Left lobe of liver (tissue), 2 donors: Measurements from ENCODE around the gene CCDC102A. TPM values are rescaled to one million over a fixed set of nuclear protein-coding genes. Genes with fewer than 3 reads are reported as not detected.
A peak's percentile ranks its signal among the peaks of the same experiment; 100 is the strongest.
"Not testable (repeated sequence)": the region's sequence is repeated elsewhere in the genome, so short reads cannot be mapped to it uniquely, and the experiment has no call there.

ENCODE experiments used
- ATAC-seq: fragments of 200-7000 bp; cut with Tn5 transposase; one replicate; pipeline ENCODE4 v1.9.1; 2020; ENCODE audit warnings: mild to moderate bottlenecking, moderate library complexity
- DNase-seq: peaks from one replicate; pipeline ENCODE4 v3.0.0-alpha.2; 2020; ENCODE audit warnings: low spot score
- total RNA-seq: library from RNA; stranded (reverse); gene quantifications from one replicate; pipeline ENCODE4 v1.2.1, GENCODE V29; 2021
- donor health status: DM: no; HTN: no; CAD: no; lungs with moderate emphysema.
- donor health status: DM: no; HTN: yes; CAD: no.

CCDC102A gene
- total RNA-seq, 1 donor from 2014 or later: 0.83 TPM

GRCh38 chr16:57566436-57566835 is 30.1 kb upstream of the CCDC102A start:
- ATAC-seq (no peak), DNase-seq (no peak)

- ATAC-seq (no peak), DNase-seq (no peak)
Measured at GRCh38 chr16:57565461-57565860, 29.1 kb upstream of the CCDC102A start.

DNA sequence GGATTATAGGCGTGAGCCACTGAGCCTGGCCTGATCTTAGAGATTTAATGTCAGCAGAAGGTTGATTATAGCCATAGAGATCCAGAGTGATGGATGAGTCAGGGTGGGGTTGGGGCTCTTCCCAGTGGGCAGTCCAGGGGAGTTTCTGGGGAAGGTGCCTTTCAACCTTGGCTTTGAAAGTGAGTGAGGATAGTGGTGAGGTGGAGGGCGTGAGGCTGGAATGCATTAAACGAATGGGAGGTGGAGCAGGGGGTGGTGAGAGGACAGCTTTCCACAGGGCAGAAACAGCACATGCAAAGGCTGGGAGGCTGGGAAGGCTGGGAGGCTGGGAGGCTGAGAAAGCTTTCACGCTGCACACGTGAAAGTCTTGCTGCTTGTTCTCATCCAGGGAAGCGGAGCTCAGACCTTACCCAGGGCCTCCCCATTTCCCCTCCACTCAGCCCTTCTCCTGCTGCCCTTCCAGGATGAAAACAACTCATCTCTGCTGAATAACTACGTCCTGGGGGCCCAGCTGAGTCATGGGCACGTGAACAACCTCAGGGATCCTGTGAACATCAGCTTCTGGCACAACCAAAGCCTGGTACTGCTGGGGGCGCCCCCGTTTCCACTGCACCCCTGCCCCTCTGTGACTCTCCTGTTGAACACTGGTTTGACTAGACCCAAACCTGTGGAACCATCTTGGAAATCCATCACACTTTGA is 28.4 kb upstream of the CCDC102A start:
- DNase-seq: no peak
- ATAC-seq: no peak

GRCh38 chr16:57563761-57564160 is 27.4 kb upstream of the CCDC102A start:
- DNase-seq (no peak), ATAC-seq (no peak)

DNA sequence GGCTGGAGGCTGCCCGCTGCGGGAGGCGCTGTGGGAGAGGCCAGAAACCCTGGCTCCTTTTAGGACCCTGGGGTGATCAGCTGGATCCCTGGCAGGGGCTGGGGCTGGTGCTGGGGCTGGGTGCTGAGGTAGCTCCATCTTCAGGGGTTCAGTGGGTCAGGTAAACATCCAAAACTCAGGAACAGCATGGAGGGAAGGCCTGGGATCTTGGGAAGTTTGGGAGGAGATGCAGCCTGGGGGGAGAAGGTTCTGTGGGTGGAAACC is 27.0 kb upstream of the CCDC102A start:
- ATAC-seq (no peak), DNase-seq (no peak)

- ATAC-seq (no peak), DNase-seq (no peak)
Measured at GRCh38 chr16:57562669-57563486, 26.5 kb upstream of the CCDC102A start.

GRCh38 chr16:57562066-57562465 is 25.7 kb upstream of the CCDC102A start:
- ATAC-seq (no peak), DNase-seq (no peak)

DNA sequence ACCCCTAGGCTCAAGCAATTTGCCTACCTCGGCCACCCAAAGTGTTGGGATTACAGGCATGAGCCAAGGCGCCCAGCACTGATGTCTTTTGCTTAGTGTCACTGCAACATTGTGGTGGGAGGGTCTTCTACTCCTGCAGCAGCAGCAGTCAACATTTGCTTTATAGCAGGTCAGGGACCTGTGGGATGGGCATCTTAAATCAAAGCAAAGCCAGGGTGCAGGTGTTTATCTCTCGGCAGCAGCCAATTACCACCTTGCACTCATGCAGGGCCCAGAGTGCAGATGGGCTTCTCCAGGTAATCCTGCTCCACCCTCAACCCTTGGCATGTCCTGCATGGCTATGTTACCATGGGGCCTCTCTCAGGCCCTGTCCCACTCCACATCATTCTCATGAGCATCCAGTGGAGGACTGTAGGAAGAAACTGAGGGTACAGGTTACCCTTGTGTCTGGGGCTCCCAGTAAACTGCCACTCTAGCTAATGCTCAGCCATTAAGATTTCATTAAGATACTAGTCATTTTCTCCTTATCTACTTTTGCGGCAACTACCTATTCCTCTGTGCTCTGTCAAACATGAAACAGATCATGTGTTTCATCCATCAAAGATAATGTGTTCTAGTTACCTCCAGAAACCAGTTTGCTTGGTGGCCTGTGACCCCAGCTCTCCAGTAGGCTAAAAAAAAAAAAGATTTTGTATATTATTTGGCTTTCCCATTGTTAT is 22.9 kb upstream of the CCDC102A start:
- no peak for DNase-seq
- ATAC-seq: no peak

DNA sequence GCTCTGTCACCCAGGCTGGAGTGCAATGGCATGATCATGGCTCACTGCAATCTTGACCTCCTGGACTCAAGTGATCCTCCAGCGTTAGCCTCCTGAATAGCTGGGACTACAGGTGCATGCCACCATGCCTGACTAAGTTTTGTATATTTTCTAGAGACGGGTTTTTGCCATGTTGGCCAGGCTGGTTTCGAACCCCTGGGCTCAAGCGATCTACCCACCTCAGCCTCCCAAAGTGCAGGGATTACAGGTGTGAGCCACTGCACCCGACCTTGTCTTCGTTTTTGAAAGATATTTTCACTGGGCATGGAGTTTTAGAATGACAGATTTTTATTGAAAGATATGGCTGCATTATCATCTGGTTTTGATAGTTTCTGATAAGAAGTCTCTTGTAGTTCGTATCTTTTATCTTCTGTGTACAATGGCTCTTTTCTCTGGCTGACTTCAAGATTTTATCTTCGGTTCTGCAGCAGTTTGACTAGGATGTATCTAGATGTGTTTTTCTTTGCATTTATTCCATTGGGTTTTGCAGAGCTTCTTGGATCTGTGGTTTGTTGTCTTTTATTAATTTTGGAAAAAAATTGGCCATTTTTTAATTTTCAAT is 20.7 kb upstream of the CCDC102A start:
- ATAC-seq (no peak), DNase-seq (no peak)

- ATAC-seq: no peak
- no peak for DNase-seq
Measured at GRCh38 chr16:57555831-57556230, 19.5 kb upstream of the CCDC102A start.

- no peak for ATAC-seq
- no peak for DNase-seq
Measured at GRCh38 chr16:57551057-57551456, 14.7 kb upstream of the CCDC102A start.

DNA sequence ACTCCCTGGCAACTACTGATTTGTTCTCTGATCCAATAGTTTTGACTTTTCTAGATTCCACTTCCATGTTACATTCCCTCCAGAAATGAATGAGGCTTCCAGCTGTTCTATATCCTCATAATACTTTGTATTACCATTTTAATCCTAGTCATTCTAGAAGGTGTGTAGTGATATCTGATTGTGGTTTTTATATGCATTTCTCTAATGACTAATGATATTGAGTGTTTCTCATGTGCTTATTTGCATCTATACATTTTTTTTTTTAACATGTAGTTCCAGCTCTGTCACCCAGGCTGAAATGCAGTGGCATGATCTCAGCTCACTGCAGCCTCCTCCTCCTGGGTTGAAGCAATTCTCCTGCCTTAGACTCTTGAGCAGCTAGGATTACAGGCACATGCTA is 13.4 kb upstream of the CCDC102A start:
- ATAC-seq: no peak

DNA sequence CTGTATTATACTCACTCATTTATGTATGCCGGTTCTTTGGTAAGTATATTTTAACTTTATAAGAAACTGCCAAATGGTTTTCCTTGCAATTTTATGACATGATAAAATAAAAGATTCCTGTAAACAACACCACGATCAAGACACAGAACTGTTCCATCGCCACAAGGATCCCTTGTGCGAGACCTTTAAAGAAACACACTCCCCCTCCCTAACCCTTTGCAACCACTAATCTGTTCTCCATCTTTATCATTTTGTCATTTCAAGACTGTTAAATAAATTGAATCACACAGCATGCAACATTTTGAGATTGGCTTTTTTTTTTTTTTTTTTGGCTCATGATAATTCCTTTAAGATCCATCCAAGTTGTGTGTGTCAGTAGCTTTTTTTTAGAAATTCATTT is 12.0 kb upstream of the CCDC102A start:
- ATAC-seq (no peak), DNase-seq (no peak)

More for the DNA sequence above, 13.4 kb upstream of the CCDC102A start:
- DNase-seq: no peak

DNA sequence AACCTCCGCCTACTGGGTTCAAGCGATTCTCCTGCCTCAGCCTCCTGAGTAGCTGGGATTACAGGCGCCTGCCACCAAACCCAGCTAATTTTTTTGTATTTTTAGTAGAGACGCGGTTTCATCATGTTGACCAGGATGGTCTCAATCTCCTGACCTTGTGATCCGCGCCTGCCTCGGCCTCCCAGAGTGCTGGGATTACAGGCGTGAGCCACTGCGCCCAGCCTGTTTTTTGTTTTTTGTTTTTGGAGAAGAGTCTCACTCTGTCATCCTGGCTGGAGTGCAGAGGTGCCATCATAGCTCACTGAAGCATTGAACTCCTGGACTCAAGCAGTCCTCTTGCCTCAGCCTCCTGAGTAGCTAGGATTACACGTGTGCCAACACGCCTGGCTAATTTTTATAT is 11.2 kb upstream of the CCDC102A start:
- ATAC-seq, DNase-seq: not testable (repeated sequence)

GRCh38 chr16:57544124-57544653 is 7.8 kb upstream of the CCDC102A start:
- peak; percentile 36 for DNase-seq
- ATAC-seq: peak; percentile 42

DNA sequence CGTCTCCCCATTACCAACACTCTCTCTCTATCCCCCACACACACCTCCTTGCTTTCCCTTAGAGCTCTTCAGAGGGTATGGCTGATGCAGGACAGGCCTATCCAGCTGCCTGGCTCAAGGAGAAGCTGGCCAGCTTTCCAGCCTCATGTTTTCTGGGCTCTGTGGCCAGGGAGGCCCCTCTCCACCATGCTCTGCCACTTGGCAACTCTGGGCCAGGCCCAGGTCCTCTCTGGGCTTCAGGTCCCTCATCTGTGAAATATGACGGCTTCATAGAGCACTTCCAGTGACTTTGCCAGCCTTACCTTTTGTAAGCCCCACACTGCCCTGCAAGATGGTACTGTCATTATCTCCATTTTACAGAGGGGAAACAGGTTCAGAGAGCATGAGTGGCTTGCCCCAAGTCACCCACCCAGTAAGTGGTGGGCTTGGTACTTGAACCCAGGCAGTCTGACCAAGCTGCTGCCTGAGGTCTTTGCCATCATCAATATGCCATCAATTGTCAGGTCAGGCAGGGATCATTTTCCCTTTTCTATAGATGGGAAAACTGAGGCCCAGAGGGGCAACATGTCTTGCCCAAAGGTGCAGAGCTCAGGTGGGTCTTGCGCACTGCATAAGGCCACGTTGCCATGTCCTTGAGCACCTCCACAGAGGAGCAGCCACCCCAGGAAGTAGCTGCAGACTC is 5.5 kb upstream of the CCDC102A start:
- ATAC-seq: no peak
- DNase-seq: peak; percentile 30

GRCh38 chr16:57540906-57541753 is 4.8 kb upstream of the CCDC102A start:
- ATAC-seq: no peak
- peak; percentile 33 for DNase-seq

DNA sequence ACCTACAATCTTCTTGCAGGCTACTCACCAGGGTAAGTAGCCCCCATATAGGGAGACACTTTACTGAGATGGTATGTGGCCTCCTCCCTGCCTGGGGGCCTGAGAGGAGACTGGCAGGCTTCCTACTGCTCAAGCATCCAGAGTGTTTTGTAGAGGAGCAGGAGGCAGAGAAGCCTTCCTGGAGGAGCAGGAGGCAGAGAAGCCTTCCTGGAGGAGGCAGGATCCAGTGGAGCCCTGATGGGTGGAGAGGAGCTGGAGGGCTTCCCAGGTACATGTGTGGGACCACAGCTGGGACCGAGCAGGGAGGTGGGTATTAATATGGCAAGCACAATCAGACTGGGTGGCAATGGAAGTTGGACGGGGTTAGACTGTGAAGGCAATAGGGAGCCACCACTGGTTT is 4.0 kb upstream of the CCDC102A start:
- ATAC-seq: no peak
- peak; percentile 31 for DNase-seq

DNA sequence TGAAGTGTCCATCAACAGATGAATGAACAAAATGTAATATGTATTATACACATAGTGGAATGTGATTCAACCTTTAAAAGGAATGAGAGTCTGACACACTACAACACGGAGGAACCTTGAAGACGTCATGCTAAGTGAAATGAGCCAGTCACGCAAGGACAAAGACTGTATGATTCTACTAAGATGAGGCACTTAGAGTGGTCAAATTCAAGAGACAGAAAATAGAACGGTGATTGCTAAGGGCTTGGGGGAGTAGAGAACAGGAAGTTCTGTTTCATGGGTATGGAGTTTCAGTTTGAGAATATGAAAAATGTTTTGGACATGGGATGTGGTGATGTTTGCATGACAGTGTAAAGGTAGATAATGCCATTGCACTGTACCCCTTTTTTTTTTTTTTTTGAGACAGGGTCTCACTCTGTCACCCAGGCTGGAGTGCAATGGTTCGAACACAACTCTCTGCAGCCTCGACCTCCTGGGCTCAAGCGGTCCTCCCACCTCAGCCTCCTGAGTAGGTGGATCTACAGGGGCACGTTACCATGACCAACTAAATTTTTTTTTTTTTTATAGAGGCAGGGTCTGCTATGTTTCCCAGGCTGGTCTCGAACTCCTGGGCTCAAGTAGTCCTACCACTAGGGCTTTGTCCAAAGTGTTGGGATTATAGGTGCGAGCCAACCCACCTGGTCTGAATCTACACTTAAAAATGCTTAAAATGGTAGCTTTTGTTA is 2.9 kb upstream of the CCDC102A start:
- ATAC-seq (no peak), DNase-seq (no peak)
